SK-N-SH (cell line): ENCODE results near the gene TMED3. TPM values are rescaled to one million over a fixed set of nuclear protein-coding genes. Genes with fewer than 3 reads are reported as not detected.

Experiments
- CTCF ChIA-PET: fragments of 300-600, 350-600 bp; formaldehyde crosslinking; extraction: SDS; loops from one replicate; lab custom pipeline; 2021; lab: Yijun Ruan, JAX
- POLR2A ChIA-PET: fragments of 350-600 bp; sonication (Branson Sonifier 250); formaldehyde crosslinking; extraction: SDS; loops from one replicate; lab custom pipeline; 2020; ENCODE audit warnings: antibody characterized with exemption, inconsistent platforms; lab: Yijun Ruan, JAX
- DNase-seq: peaks from one replicate; pipeline ENCODE4 v3.0.0; 2012
- H2AFZ ChIP-seq: fragments of 200-600 bp; sonication (generic); 2 replicates; pipeline ENCODE4 v1.8.1; 2016; ENCODE audit warnings: antibody characterized with exemption, mild to moderate bottlenecking, low read depth
- H3F3A ChIP-seq: fragments of 200-600 bp; sonication (generic); replicated peaks from 2 replicates; pipeline ENCODE3; 2016; ENCODE audit warnings: antibody characterized with exemption, mild to moderate bottlenecking; ENCODE audit not compliant: insufficient read depth
- H3K27ac ChIP-seq, 2 experiments: fragments of 200-500 bp in 1 of 2; fragments of 200-600 bp in 1 of 2; sonication (Bioruptor generic) in 1 of 2; sonication (generic), shearing (Covaris generic) in 1 of 2; 2 replicates each; pipeline versions ENCODE4 v1.5.1 to v1.6.1; 2014 to 2016; ENCODE audit warnings: low read depth in 2 of 2, inconsistent platforms in 1 of 2, low read length in 1 of 2, mild to moderate bottlenecking in 1 of 2, mixed read lengths in 1 of 2
- H3K27me3 ChIP-seq: fragments of 200-600 bp; sonication (generic), shearing (Covaris generic); 2 replicates; pipeline ENCODE4 v1.6.1; 2016; ENCODE audit warnings: mixed run types; ENCODE audit not compliant: insufficient read depth
- H3K36me3 ChIP-seq, 2 experiments: fragments of 200-500 bp in 1 of 2; fragments of 200-600 bp in 1 of 2; sonication (Bioruptor generic) in 1 of 2; sonication (generic) in 1 of 2; replicated peaks in 1 of 2; 2 replicates each; pipeline versions ENCODE3 to v1.5.1; 2014 to 2016; ENCODE audit warnings: low read length in 1 of 2, mild to moderate bottlenecking in 1 of 2; ENCODE audit not compliant: insufficient read depth in 2 of 2, control insufficient read depth in 1 of 2
- H3K4me1 ChIP-seq, 2 experiments: fragments of 200-500 bp in 1 of 2; fragments of 200-600 bp in 1 of 2; sonication (Bioruptor generic) in 1 of 2; sonication (generic), shearing (Covaris generic) in 1 of 2; 2 replicates each; pipeline versions ENCODE4 v1.5.1 to v1.6.1; 2014 to 2016; ENCODE audit warnings: low read depth in 1 of 2, low read length in 1 of 2, mixed run types in 1 of 2; ENCODE audit not compliant: insufficient read depth in 2 of 2, control insufficient read depth in 1 of 2
- H3K4me2 ChIP-seq: fragments of 200-600 bp; sonication (generic), shearing (Covaris generic); 2 replicates; pipeline ENCODE4 v1.6.1; 2017; ENCODE audit warnings: mixed run types
- H3K4me3 ChIP-seq, 2 experiments: fragments of 200-500 bp in 1 of 2; fragments of 200-600 bp in 1 of 2; sonication (Bioruptor generic) in 1 of 2; sonication (generic), shearing (Covaris generic) in 1 of 2; 2 replicates each; pipeline versions ENCODE4 v1.5.1 to v1.8.1; 2014 to 2016; ENCODE audit warnings: low read depth in 2 of 2, inconsistent platforms in 1 of 2, low read length in 1 of 2, mild to moderate bottlenecking in 1 of 2, mixed read lengths in 1 of 2, moderate library complexity in 1 of 2
- H3K79me2 ChIP-seq: fragments of 200-600 bp; sonication (generic); 2 replicates; pipeline ENCODE4 v1.8.1; 2017; ENCODE audit warnings: mild to moderate bottlenecking; ENCODE audit not compliant: insufficient read depth
- H3K9ac ChIP-seq: fragments of 200-600 bp; sonication (generic); 2 replicates; pipeline ENCODE4 v1.6.1; 2017; ENCODE audit warnings: mixed run types
- H3K9me2 ChIP-seq: fragments of 200-600 bp; sonication (generic); 2 replicates; pipeline ENCODE4 v1.6.1; 2017; ENCODE audit warnings: mixed run types
- H3K9me3 ChIP-seq: fragments of 200-600 bp; sonication (generic); 2 replicates; pipeline ENCODE4 v1.6.1; 2017; ENCODE audit warnings: mixed run types, mild to moderate bottlenecking, moderate library complexity
- H4K20me1 ChIP-seq: fragments of 200-600 bp; sonication (generic); 2 replicates; pipeline ENCODE4 v1.6.1; 2017; ENCODE audit warnings: mild to moderate bottlenecking, mixed run types; ENCODE audit not compliant: insufficient read depth
- CHD2 ChIP-seq: fragments of 150-350 bp; IDR thresholded peaks from 2 replicates; pipeline ENCODE4 v1.6.1; 2018; ENCODE audit warnings: low read length; ENCODE audit not compliant: partially characterized antibody
- FOSL2 ChIP-seq: IDR thresholded peaks from 2 replicates; pipeline ENCODE4 v1.4.0; 2012; ENCODE audit warnings: low read depth, mild to moderate bottlenecking, moderate library complexity, borderline replicate concordance
- FOXJ3 ChIP-seq: sonication (generic); formaldehyde crosslinking; IDR thresholded peaks from 2 replicates; pipeline ENCODE4 v1.5.1; 2020; ENCODE audit warnings: mild to moderate bottlenecking, missing genetic modification reagents
- MAX ChIP-seq: IDR thresholded peaks from 2 replicates; pipeline ENCODE4 v1.4.0; 2012; ENCODE audit warnings: low read depth
- MEF2A ChIP-seq: IDR thresholded peaks from 2 replicates; pipeline ENCODE4 v1.4.0; 2012; ENCODE audit warnings: low read depth, borderline replicate concordance
- NFIC ChIP-seq: IDR thresholded peaks from 2 replicates; pipeline ENCODE4 v1.4.0; 2012; ENCODE audit warnings: borderline replicate concordance
- SMC3 ChIP-seq: IDR thresholded peaks from 2 replicates; pipeline ENCODE4 v1.6.1; 2012; ENCODE audit warnings: low read depth, low read length, improper control_type of control experiment
- TAF1 ChIP-seq: IDR thresholded peaks from 2 replicates; pipeline ENCODE4 v1.6.1; 2012; ENCODE audit warnings: low read depth, mild to moderate bottlenecking, low read length, moderate library complexity, borderline replicate concordance
- TCF12 ChIP-seq: IDR thresholded peaks from 2 replicates; pipeline ENCODE4 v1.4.0; 2012
- USF2 ChIP-seq: fragments of 150-350 bp; IDR thresholded peaks from 2 replicates; pipeline ENCODE4 v1.6.1; 2017; ENCODE audit warnings: antibody characterized with exemption, low read length, low read depth, borderline replicate concordance
- YY1 ChIP-seq: IDR thresholded peaks from 2 replicates; pipeline ENCODE4 v1.4.0; 2012; ENCODE audit warnings: low read depth, mild to moderate bottlenecking
- WGBS: methylation state at CpG from one replicate; pipeline ENCODE4 v1.1.6; 2017; ENCODE audit warnings: low lambda C conversion rate; 5-methylcytosine and 5-hydroxymethylcytosine counted together
- polyA plus RNA-seq, 3 experiments: library from polyadenylated mRNA; depleted of rRNA; stranded (reverse); fragments of >200 nt; gene quantifications; 2 replicates each; pipeline ENCODE4 v1.2.3, GENCODE V29; 2012

TMED3 gene
- polyA plus RNA-seq, 1 of the 3 experiments (the other 2 are of a cell fraction): 128 TPM

- Histone ChIP-seq H3K9me2 (no peaks in the 10 kb centered on the region), H3K4me2 (no peak overlapping the region), H3K4me1 (peaks cover 0 to 16% of the 10 kb centered on the region in 2 experiments; a peak in 2 of 4 replicates), H3K27ac (no peak overlapping the region), H3K27me3 (no peaks in the 10 kb centered on the region), H3F3A (no peaks in the 10 kb centered on the region), H3K36me3 (peaks cover 30 to 58% of the 10 kb centered on the region in 2 experiments), H4K20me1 (no peaks in the 10 kb centered on the region), H3K9ac (no peak overlapping the region), H3K9me3 (no peaks in the 10 kb centered on the region), H2AFZ (no peak overlapping the region), H3K79me2 (peaks cover 50% of the 10 kb centered on the region), H3K4me3 (no peak overlapping the region)
- POLR2A ChIA-PET: no interaction called here
- CTCF ChIA-PET: interaction anchor here (1.7 to 2.3 kb wide), 2 partner anchors 26 to 130 kb away, joined by 5 to 6 read pairs; no protein-coding TSS in a partner anchor
- TF ChIP-seq FOSL2: no peak
- WGBS: 96% methylated on average over 1 of the region's 1 CpG
- DNase-seq: no peak
These were observed 3.3 kb downstream of the TMED3 start for GRCh38 chr15:79314186-79314585.

- no peak overlapping the region for H3K27ac ChIP-seq
- TF ChIP-seq FOXJ3 (no peak), YY1 (no peak), MEF2A (no peak), TAF1 (no peak), CHD2 (no peak), USF2 (no peak), NFIC (no peak), SMC3 (no peak), TCF12 (no peak), MAX (no peak)
- ChIA-PET POLR2A (no interaction called here), CTCF (interaction anchor here (1.7 to 2.3 kb wide), 2 partner anchors 25 to 130 kb away, joined by 5 to 6 read pairs; no protein-coding TSS in a partner anchor)
- peaks cover 34 to 64% of the 10 kb centered on the region in 2 experiments for H3K36me3 ChIP-seq
- DNase-seq: no peak
- no peaks in the 10 kb centered on the region for H3K9me2 ChIP-seq
- H3K4me3 ChIP-seq: no peak overlapping the region
- no peaks in the 10 kb centered on the region for H4K20me1 ChIP-seq
- no peaks in the 10 kb centered on the region for H3F3A ChIP-seq
- no peak overlapping the region for H2AFZ ChIP-seq
- H3K9ac ChIP-seq: no peak overlapping the region
- peaks cover 55% of the 10 kb centered on the region for H3K79me2 ChIP-seq
- WGBS: 91% methylated on average over 6 of the region's 6 CpGs
- no peaks in the 10 kb centered on the region for H3K9me3 ChIP-seq
- peaks cover 0 to 16% of the 10 kb centered on the region in 2 experiments; a peak in 2 of 4 replicates for H3K4me1 ChIP-seq
- no peak overlapping the region for H3K4me2 ChIP-seq
- H3K27me3 ChIP-seq: no peaks in the 10 kb centered on the region
These were observed 3.9 kb downstream of the TMED3 start for GRCh38 chr15:79314811-79315210.
